Stimulated activated memory B cell treated with anti-CD40 and anti-IgM and Interleukin-4, amounts not matched to agents 10 μg/mL and 1 μg/mL and 100 μg/mL, for 72 hours (primary cell): Measurements from ENCODE around the gene ITSN2.
"Not testable (repeated sequence)": the region's sequence is repeated elsewhere in the genome, so short reads cannot be mapped to it uniquely, and the experiment has no call there.

Experiments used
- ATAC-seq: fragments of 150-1000 bp; cut with Tn5 transposase; 2 replicates; pipeline ENCODE4 v1.10.0; 2021
- H3K27ac Mint-ChIP-seq: one replicate; pipeline ENCODE4 v1.8.0; 2022; ENCODE audit warnings: mild to moderate bottlenecking, mixed read lengths
- H3K27me3 Mint-ChIP-seq: one replicate; pipeline ENCODE4 v1.8.0; 2022; ENCODE audit warnings: mixed read lengths
- H3K36me3 Mint-ChIP-seq: one replicate; pipeline ENCODE4 v1.8.0; 2022; ENCODE audit warnings: mixed read lengths
- H3K4me1 Mint-ChIP-seq: one replicate; pipeline ENCODE4 v1.8.0; 2022; ENCODE audit warnings: mixed read lengths
- H3K4me3 Mint-ChIP-seq: one replicate; pipeline ENCODE4 v1.8.0; 2022; ENCODE audit warnings: mild to moderate bottlenecking, moderate library complexity, mixed read lengths
- H3K9me3 Mint-ChIP-seq: one replicate; pipeline ENCODE4 v1.8.0; 2022; ENCODE audit warnings: mixed read lengths

Gene ITSN2

GRCh38 chr2:24360050-24360962 is at the start of gene ITSN2:
Gene ITSN2 (minus strand): TSS chr2:24360536. CDS start chr2:24328082, 32,454 bp downstream.
- Mint-ChIP-seq H3K4me3 (peak within 1 kb of the TSS; percentile 82), H3K27ac (peak within 1 kb of the TSS; percentile 93), H3K36me3 (peaks cover 9% of the 10 kb centered on the region), H3K4me1 (peaks cover 48% of the 10 kb centered on the region), H3K9me3 (peaks cover 4% of the 10 kb centered on the region), H3K27me3 (no peaks in the 10 kb centered on the region)
- peak; percentile 93 for ATAC-seq

DNA sequence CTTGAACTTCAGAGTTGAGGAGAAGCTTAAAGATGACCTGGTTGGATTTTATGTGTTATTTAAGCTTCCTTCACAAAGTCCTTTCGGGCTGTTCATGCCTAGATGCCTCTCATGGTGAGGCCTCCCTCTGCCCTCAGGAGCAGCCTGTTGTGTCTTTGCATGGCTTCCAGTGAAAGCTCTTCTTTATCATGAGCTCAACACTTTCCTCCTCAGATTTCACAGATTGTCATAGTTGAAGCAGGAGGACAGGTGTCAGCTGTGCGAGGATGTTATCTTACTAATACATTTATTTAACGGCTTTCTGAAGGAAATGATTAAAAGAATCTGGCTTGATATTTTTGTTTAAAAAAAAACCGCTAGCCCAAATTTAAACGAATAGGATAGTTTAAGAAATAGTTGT is 48.8 kb upstream of the ITSN2 start:
- ATAC-seq: no peak
- no peaks in the 10 kb centered on the region for H3K36me3 Mint-ChIP-seq
- no peaks in the 10 kb centered on the region for H3K4me1 Mint-ChIP-seq
- H3K9me3 Mint-ChIP-seq: no peaks in the 10 kb centered on the region
- H3K4me3 Mint-ChIP-seq: no peak overlapping the region
- H3K27ac Mint-ChIP-seq: no peak overlapping the region
- peaks cover 14% of the 10 kb centered on the region for H3K27me3 Mint-ChIP-seq

GRCh38 chr2:24408704-24409103 is 48.4 kb upstream of the ITSN2 start:
- peaks cover 18% of the 10 kb centered on the region for H3K27me3 Mint-ChIP-seq
- H3K4me1 Mint-ChIP-seq, ATAC-seq, H3K4me3 Mint-ChIP-seq, H3K36me3 Mint-ChIP-seq, H3K27ac Mint-ChIP-seq, H3K9me3 Mint-ChIP-seq: not testable (repeated sequence)

DNA sequence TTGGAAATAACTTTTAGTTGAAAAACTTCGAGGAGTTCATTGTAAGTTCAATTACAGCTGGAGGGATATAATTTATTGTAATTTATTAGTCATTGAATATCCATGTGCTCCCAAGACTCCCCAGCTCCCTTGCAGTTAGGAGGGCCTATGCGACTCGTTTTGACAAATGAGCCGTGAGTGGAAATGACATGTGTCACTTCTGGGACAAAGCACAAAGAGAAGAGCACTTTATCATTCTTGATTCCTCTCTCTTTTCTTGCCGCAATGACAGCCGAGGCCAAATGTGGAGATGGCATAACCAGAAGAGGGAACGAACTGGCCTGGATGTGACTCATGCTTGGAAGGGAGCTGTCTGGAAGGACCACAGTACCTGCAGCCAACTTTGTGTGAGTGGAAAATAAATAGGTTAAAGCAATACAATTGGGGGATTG is 44.2 kb upstream of the ITSN2 start:
- no peak overlapping the region for H3K27ac Mint-ChIP-seq
- H3K36me3 Mint-ChIP-seq: no peaks in the 10 kb centered on the region
- ATAC-seq: no peak
- H3K27me3 Mint-ChIP-seq: peaks cover 20% of the 10 kb centered on the region
- H3K9me3 Mint-ChIP-seq: no peaks in the 10 kb centered on the region
- no peak overlapping the region for H3K4me3 Mint-ChIP-seq
- H3K4me1 Mint-ChIP-seq: no peaks in the 10 kb centered on the region

- H3K4me3 Mint-ChIP-seq: no peak overlapping the region
- peaks cover 20% of the 10 kb centered on the region for H3K27me3 Mint-ChIP-seq
- H3K4me1 Mint-ChIP-seq: no peaks in the 10 kb centered on the region
- no peaks in the 10 kb centered on the region for H3K9me3 Mint-ChIP-seq
- H3K27ac Mint-ChIP-seq: no peak overlapping the region
- no peaks in the 10 kb centered on the region for H3K36me3 Mint-ChIP-seq
- no peak for ATAC-seq
These were observed 43.5 kb upstream of the ITSN2 start for GRCh38 chr2:24403832-24404212.

DNA sequence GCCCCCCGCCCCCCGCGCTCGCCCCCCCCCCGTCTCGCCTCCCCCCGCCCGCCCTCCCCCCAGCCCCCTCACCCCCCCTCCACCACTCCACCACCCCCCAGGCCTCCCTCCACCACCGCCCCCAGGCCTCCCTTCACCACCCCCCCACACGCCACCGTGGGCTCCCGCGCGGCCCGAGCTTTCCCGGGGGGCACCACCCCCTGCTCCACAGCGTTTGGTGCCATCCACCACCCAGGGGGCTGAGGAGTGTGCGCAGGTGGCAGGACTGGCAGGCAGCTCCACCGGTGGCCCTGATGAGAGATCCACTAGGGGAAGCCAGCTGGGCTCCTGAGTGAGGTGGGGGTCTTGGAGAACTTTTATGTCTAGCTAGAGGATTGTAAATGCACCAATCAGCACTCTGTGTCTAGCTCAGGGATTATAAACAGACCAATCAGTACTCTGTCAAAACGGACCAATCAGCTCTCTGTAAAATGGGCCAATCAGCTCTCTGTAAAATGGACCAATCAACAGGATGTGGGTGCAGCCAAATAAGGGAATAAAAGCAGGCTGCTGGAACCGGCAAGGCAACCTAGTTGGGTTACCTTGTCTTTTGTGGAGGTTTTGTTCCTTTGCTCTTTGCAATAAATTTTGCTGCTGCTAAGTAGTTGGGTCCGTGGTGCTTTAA is 43.0 kb upstream of the ITSN2 start:
- Mint-ChIP-seq H3K27me3 (peaks cover 20% of the 10 kb centered on the region), H3K4me1 (no peaks in the 10 kb centered on the region), H3K4me3 (no peak overlapping the region), H3K9me3 (no peaks in the 10 kb centered on the region), H3K36me3 (no peaks in the 10 kb centered on the region), H3K27ac (no peak overlapping the region)
- ATAC-seq: peak; percentile 67

- no peaks in the 10 kb centered on the region for H3K36me3 Mint-ChIP-seq
- no peaks in the 10 kb centered on the region for H3K4me1 Mint-ChIP-seq
- peaks cover 15% of the 10 kb centered on the region for H3K27me3 Mint-ChIP-seq
- no peak for ATAC-seq
- no peak overlapping the region for H3K4me3 Mint-ChIP-seq
- no peak overlapping the region for H3K27ac Mint-ChIP-seq
- no peaks in the 10 kb centered on the region for H3K9me3 Mint-ChIP-seq
These were observed 42.1 kb upstream of the ITSN2 start for GRCh38 chr2:24402242-24403097.

- H3K4me1 Mint-ChIP-seq: no peaks in the 10 kb centered on the region
These were observed 40.0 kb upstream of the ITSN2 start for GRCh38 chr2:24400207-24400907.

DNA sequence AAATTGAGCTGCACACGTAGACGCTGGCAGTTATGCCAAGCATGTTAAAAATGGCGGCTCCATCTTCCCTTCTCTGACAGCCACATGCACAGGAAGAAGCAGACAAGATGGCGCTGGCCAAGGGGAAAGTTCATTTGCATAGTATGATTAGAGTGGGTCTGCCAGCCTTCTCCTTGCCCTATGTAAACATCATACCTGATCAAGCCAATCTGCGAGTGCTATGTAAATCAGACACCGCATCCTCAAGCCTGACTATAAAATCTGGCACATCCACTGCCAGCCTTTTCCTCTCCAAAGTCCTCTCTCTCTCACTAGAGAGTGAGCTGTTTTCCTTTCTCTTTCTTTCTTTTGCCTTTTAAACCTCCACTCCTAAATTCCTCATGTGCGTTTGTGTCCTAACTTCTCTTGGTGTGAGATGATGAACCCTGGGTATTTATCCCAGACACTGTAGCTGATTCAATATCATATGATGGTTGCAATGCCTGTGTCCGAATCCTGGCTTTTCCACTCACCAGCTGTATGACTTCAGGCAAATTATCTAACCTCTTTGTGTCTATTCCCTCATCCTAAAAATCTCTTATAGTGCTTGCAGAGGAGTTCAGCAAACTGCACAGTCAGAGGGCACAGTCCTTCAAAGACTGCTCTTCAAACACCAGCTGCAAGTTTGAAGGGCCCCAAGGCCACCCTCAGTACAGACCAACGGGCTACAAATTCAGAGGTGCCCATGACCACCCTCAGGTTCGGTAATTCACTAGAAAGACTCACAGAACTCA is 39.3 kb upstream of the ITSN2 start:
- H3K36me3 Mint-ChIP-seq: no peaks in the 10 kb centered on the region
- no peak overlapping the region for H3K27ac Mint-ChIP-seq
- H3K27me3 Mint-ChIP-seq: peaks cover 11% of the 10 kb centered on the region
- ATAC-seq: no peak
- no peaks in the 10 kb centered on the region for H3K4me1 Mint-ChIP-seq
- H3K9me3 Mint-ChIP-seq: no peaks in the 10 kb centered on the region
- H3K4me3 Mint-ChIP-seq: no peak overlapping the region

More at GRCh38 chr2:24400207-24400907, 40.0 kb upstream of the ITSN2 start:
- Mint-ChIP-seq H3K27ac (no peak overlapping the region), H3K4me3 (no peak overlapping the region), H3K36me3 (no peaks in the 10 kb centered on the region), H3K9me3 (no peaks in the 10 kb centered on the region), H3K27me3 (peaks cover 11% of the 10 kb centered on the region)
- ATAC-seq: no peak

- Mint-ChIP-seq H3K27ac (no peak overlapping the region), H3K4me3 (no peak overlapping the region), H3K36me3 (no peaks in the 10 kb centered on the region), H3K4me1 (no peaks in the 10 kb centered on the region), H3K27me3 (no peaks in the 10 kb centered on the region), H3K9me3 (no peaks in the 10 kb centered on the region)
- ATAC-seq: no peak
These were observed 34.7 kb upstream of the ITSN2 start for GRCh38 chr2:24394998-24395397.

GRCh38 chr2:24392542-24393059 is 32.3 kb upstream of the ITSN2 start:
- Mint-ChIP-seq H3K9me3 (no peaks in the 10 kb centered on the region), H3K4me3 (no peak overlapping the region), H3K36me3 (no peaks in the 10 kb centered on the region), H3K27me3 (no peaks in the 10 kb centered on the region), H3K27ac (no peak overlapping the region), H3K4me1 (no peaks in the 10 kb centered on the region)
- ATAC-seq: no peak

DNA sequence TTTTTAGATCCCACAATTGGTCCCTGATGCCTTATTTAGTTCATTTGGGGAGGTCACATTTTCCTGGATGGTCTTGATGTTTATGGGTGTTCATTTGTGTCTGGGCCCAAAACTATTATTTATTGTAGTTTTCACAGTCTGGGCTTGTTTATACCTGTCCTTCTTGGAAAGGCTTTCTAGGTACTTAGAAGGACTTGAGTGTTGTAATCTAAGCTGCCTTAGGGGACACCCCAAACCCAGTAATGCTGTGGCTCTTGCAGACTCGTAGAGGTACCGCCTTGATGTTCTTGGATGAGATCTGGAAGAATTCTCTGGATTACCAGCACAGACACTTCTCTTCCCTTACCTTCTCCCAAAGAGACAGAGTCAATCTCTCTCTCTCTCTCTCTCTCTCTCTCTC is 25.0 kb upstream of the ITSN2 start:
- no peak overlapping the region for H3K4me3 Mint-ChIP-seq
- no peak for ATAC-seq
- H3K27ac Mint-ChIP-seq: no peak overlapping the region
- no peaks in the 10 kb centered on the region for H3K9me3 Mint-ChIP-seq
- no peaks in the 10 kb centered on the region for H3K4me1 Mint-ChIP-seq
- no peaks in the 10 kb centered on the region for H3K27me3 Mint-ChIP-seq
- H3K36me3 Mint-ChIP-seq: no peaks in the 10 kb centered on the region

GRCh38 chr2:24382363-24383073 is 22.2 kb upstream of the ITSN2 start:
- H3K36me3 Mint-ChIP-seq: no peaks in the 10 kb centered on the region
- H3K9me3 Mint-ChIP-seq: no peaks in the 10 kb centered on the region
- ATAC-seq: peak; percentile 67
- no peaks in the 10 kb centered on the region for H3K27me3 Mint-ChIP-seq
- H3K4me1 Mint-ChIP-seq: no peaks in the 10 kb centered on the region
- no peak overlapping the region for H3K27ac Mint-ChIP-seq
- H3K4me3 Mint-ChIP-seq: no peak overlapping the region
